H1 (cell line): ENCODE results near the gene DYNLT3. TPM values are rescaled to one million over a fixed set of nuclear protein-coding genes. Genes with fewer than 3 reads are reported as not detected.

Experiments used
- CTCF ChIA-PET: fragments of 300-600 bp; sonication (Branson Sonifier 250); formaldehyde crosslinking; loops from one replicate; lab custom pipeline; 2021; ENCODE audit not compliant: partially characterized antibody; lab: Charles Lee
- POLR2A ChIA-PET: fragments of 300-600 bp; sonication (Branson Sonifier 250); formaldehyde crosslinking; loops from one replicate; lab custom pipeline; 2021; ENCODE audit warnings: inconsistent platforms; ENCODE audit not compliant: partially characterized antibody; lab: Charles Lee
- DNase-seq, 2 experiments: peaks; one replicate each; pipeline versions ENCODE4 v3.0.0 to v3.0.0-alpha.2; 2010 to 2022; ENCODE audit warnings: low spot score in 2 of 2, low read depth in 1 of 2, mixed read lengths in 1 of 2
- FAIRE-seq: peaks from 2 replicates; lab custom pipeline; 2011; peaks lifted over from hg19 to GRCh38; lab: Jason Lieb, UNC
- H2AFZ ChIP-seq: 2 replicates; pipeline ENCODE4 v1.8.1; 2012; ENCODE audit warnings: low read length, inconsistent platforms
- H2AK5ac ChIP-seq: 2 replicates; pipeline ENCODE4 v1.6.1; 2013; ENCODE audit warnings: low read depth, low read length
- H2BK120ac ChIP-seq: replicated peaks from 2 replicates; pipeline ENCODE3; 2013; ENCODE audit warnings: low read depth, low read length, inconsistent platforms
- H2BK12ac ChIP-seq: 2 replicates; pipeline ENCODE4 v1.6.1; 2013; ENCODE audit warnings: low read depth, low read length
- H2BK15ac ChIP-seq: 2 replicates; pipeline ENCODE4 v1.6.1; 2013; ENCODE audit warnings: low read length
- H2BK20ac ChIP-seq: 2 replicates; pipeline ENCODE4 v1.6.1; 2013; ENCODE audit warnings: low read length
- H2BK5ac ChIP-seq: 2 replicates; pipeline ENCODE4 v1.6.1; 2013; ENCODE audit warnings: low read depth, low read length
- H3K14ac ChIP-seq: 2 replicates; pipeline ENCODE4 v1.6.1; 2013; ENCODE audit warnings: inconsistent platforms; ENCODE audit not compliant: insufficient read length
- H3K18ac ChIP-seq: 2 replicates; pipeline ENCODE4 v1.6.1; 2013; ENCODE audit warnings: low read length; ENCODE audit errors: extremely low read depth
- H3K23ac ChIP-seq: 2 replicates; pipeline ENCODE4 v1.6.1; 2013; ENCODE audit warnings: inconsistent platforms; ENCODE audit not compliant: insufficient read length
- H3K23me2 ChIP-seq: 2 replicates; pipeline ENCODE4 v1.6.1; 2013; ENCODE audit warnings: low read depth, low read length
- H3K27ac ChIP-seq: 2 replicates; pipeline ENCODE4 v1.6.1; 2011; ENCODE audit warnings: low read depth, low read length, inconsistent platforms
- H3K27me3 ChIP-seq, 4 experiments: replicated peaks in 1 of 4; 1 replicate in 1 of 4; 2 replicates in 3 of 4; pipeline versions ENCODE4 v1.6.1 to v1.8.1; 2011 to 2013; ENCODE audit warnings: low read length in 3 of 4, mild to moderate bottlenecking in 3 of 4, inconsistent platforms in 2 of 4, mixed read lengths in 2 of 4, moderate library complexity in 1 of 4; ENCODE audit not compliant: control insufficient read depth in 3 of 4, insufficient read depth in 3 of 4; ENCODE audit errors: extremely low read depth in 1 of 4
- H3K36me3 ChIP-seq, 4 experiments: 2 replicates each; pipeline versions ENCODE4 v1.6.1 to v1.8.1; 2011 to 2013; ENCODE audit warnings: mild to moderate bottlenecking in 4 of 4, low read length in 3 of 4, moderate library complexity in 2 of 4, control low read depth in 1 of 4, inconsistent platforms in 1 of 4; ENCODE audit not compliant: insufficient read depth in 4 of 4, control insufficient read depth in 2 of 4
- H3K4ac ChIP-seq: replicated peaks from 2 replicates; pipeline ENCODE3; 2013; ENCODE audit warnings: low read length, low read depth, mixed read lengths, inconsistent platforms; ENCODE audit not compliant: insufficient read length
- H3K4me1 ChIP-seq, 4 experiments: replicated peaks in 1 of 4; 1 replicate in 1 of 4; 2 replicates in 3 of 4; pipeline versions ENCODE4 v1.6.1 to v1.8.1; 2011 to 2013; ENCODE audit warnings: low read length in 3 of 4, inconsistent platforms in 2 of 4, mixed read lengths in 1 of 4; ENCODE audit not compliant: insufficient read depth in 4 of 4, control insufficient read depth in 3 of 4
- H3K4me2 ChIP-seq, 2 experiments: 2 replicates each; pipeline versions ENCODE4 v1.6.1 to v1.8.1; 2011 to 2013; ENCODE audit warnings: low read depth in 2 of 2, low read length in 2 of 2, control low read depth in 1 of 2, inconsistent platforms in 1 of 2, mild to moderate bottlenecking in 1 of 2; ENCODE audit not compliant: insufficient read depth in 1 of 2
- H3K4me3 ChIP-seq, 4 experiments: fragments of 200-600, 300-600 bp in 1 of 4; sonication (generic), shearing (Covaris generic), sonication (Bioruptor Twin) in 1 of 4; 2 replicates each; pipeline versions ENCODE4 v1.5.1 to v1.8.1; 2011 to 2016; ENCODE audit warnings: low read length in 4 of 4, low read depth in 3 of 4, control low read depth in 2 of 4, inconsistent platforms in 2 of 4, mild to moderate bottlenecking in 2 of 4, mixed read lengths in 1 of 4, moderate library complexity in 1 of 4; ENCODE audit not compliant: insufficient read depth in 2 of 4; ENCODE audit errors: extremely low read depth in 1 of 4
- H3K56ac ChIP-seq: replicated peaks from 2 replicates; pipeline ENCODE3; 2013; ENCODE audit warnings: low read depth, mild to moderate bottlenecking, mixed read lengths, low read length, inconsistent platforms; ENCODE audit not compliant: insufficient read length
- H3K79me1 ChIP-seq: 2 replicates; pipeline ENCODE4 v1.6.1; 2013; ENCODE audit warnings: low read depth, low read length, control low read depth
- H3K79me2 ChIP-seq, 2 experiments: 2 replicates each; pipeline versions ENCODE4 v1.6.1 to v1.8.1; 2012 to 2013; ENCODE audit warnings: low read length in 2 of 2, mild to moderate bottlenecking in 2 of 2, inconsistent platforms in 1 of 2; ENCODE audit not compliant: insufficient read depth in 2 of 2, control insufficient read depth in 1 of 2
- H3K9ac ChIP-seq, 4 experiments: replicated peaks in 1 of 4; 1 replicate in 1 of 4; 2 replicates in 3 of 4; pipeline versions ENCODE4 v1.6.1 to v1.8.1; 2011 to 2013; ENCODE audit warnings: low read depth in 3 of 4, low read length in 3 of 4, control low read depth in 2 of 4, mild to moderate bottlenecking in 2 of 4, moderate library complexity in 2 of 4, inconsistent platforms in 1 of 4; ENCODE audit errors: extremely low read depth in 1 of 4
- H3K9me3 ChIP-seq, 2 experiments: 2 replicates each; pipeline versions ENCODE4 v1.6.1 to v1.8.1; 2012 to 2013; ENCODE audit warnings: mild to moderate bottlenecking in 2 of 2, moderate library complexity in 2 of 2, control low read depth in 1 of 2, inconsistent platforms in 1 of 2, low read depth in 1 of 2, low read length in 1 of 2, mixed read lengths in 1 of 2; ENCODE audit not compliant: insufficient read depth in 2 of 2
- H4K20me1 ChIP-seq, 2 experiments: replicated peaks in 1 of 2; 2 replicates each; pipeline versions ENCODE3 to v1.8.1; 2011 to 2013; ENCODE audit warnings: inconsistent platforms in 2 of 2, low read length in 2 of 2, mild to moderate bottlenecking in 1 of 2; ENCODE audit not compliant: insufficient read depth in 2 of 2, control insufficient read depth in 1 of 2
- H4K5ac ChIP-seq: 2 replicates; pipeline ENCODE4 v1.6.1; 2013; ENCODE audit warnings: low read length, low read depth, mixed read lengths, inconsistent platforms; ENCODE audit not compliant: insufficient read length
- H4K8ac ChIP-seq: 2 replicates; pipeline ENCODE4 v1.8.0; 2013; ENCODE audit warnings: mild to moderate bottlenecking, moderate library complexity, low read length, inconsistent platforms; ENCODE audit not compliant: insufficient read depth; ENCODE audit errors: extremely low read depth
- H4K91ac ChIP-seq: replicated peaks from 2 replicates; pipeline ENCODE3; 2013; ENCODE audit warnings: low read length, mixed read lengths, inconsistent platforms; ENCODE audit not compliant: insufficient read length
- CBX8 ChIP-seq: fragments of 300-800, 300-1000 bp; sonication (generic); IDR thresholded peaks from 2 replicates; pipeline ENCODE4 v1.7.1; 2016; ENCODE audit warnings: low read depth, low read length, borderline replicate concordance
- RAD21 ChIP-seq, 2 experiments: IDR thresholded peaks in 1 of 2; conservative IDR thresholded peaks in 1 of 2; 2 replicates each; pipeline ENCODE4 v1.6.1; 2011; ENCODE audit warnings: low read depth in 2 of 2, low read length in 2 of 2, improper control_type of control experiment in 1 of 2, inconsistent platforms in 1 of 2, mild to moderate bottlenecking in 1 of 2, moderate library complexity in 1 of 2
- WGBS, 2 experiments: shearing (Covaris generic) in 1 of 2; methylation state at CpG; one replicate each; pipeline versions ENCODE4 v1.1.6 to v1.1.7; 2013 to 2015; ENCODE audit warnings: low lambda C conversion rate in 2 of 2, mixed read lengths in 2 of 2, inconsistent platforms in 1 of 2, low coverage in 1 of 2, missing lambda C conversion rate in 1 of 2; ENCODE audit not compliant: insufficient replicate concordance in 2 of 2, insufficient coverage in 1 of 2, insufficient read length in 1 of 2; ENCODE audit errors: extremely low coverage in 1 of 2, missing lambda C conversion rate in 1 of 2; 5-methylcytosine and 5-hydroxymethylcytosine counted together
- polyA plus RNA-seq, 7 experiments: library from polyadenylated mRNA; depleted of rRNA in 3 of 7; stranded (reverse) in 5 of 7; unstranded in 2 of 7; fragments of >200 nt in 5 of 7; fragments of 200-250 nt in 2 of 7; gene quantifications; 1 replicate in 5 of 7; 2 replicates in 1 of 7; 4 replicates in 1 of 7; pipeline versions ENCODE4 v1.2.1 to v1.2.3, GENCODE V29; 2011 to 2013; ENCODE audit warnings: missing spikeins in 2 of 7, mixed read lengths in 2 of 7
- total RNA-seq: library from RNA; stranded (reverse); fragmentation: NEBNext Ultra II Directional; extraction: Animal tissue kit (Norgen Biotek cat#: 25700); gene quantifications from 2 replicates; pipeline ENCODE4 v1.2.1, GENCODE V29; 2021
- TF ChIP-seq, protein P1 (sequence below), 3 experiments: IDR thresholded peaks; 1 replicate in 2 of 3; 2 replicates in 1 of 3; pipeline versions ENCODE4 v1.5.1 to v1.6.1; 2011; ENCODE audit warnings: low read length in 3 of 3, mild to moderate bottlenecking in 3 of 3, inconsistent platforms in 2 of 3, low read depth in 1 of 3, moderate library complexity in 1 of 3; ENCODE audit not compliant: insufficient read depth in 1 of 3; ENCODE audit errors: control extremely low read depth in 1 of 3

DYNLT3 gene
- total and polyA plus RNA-seq, 2 of the 8 experiments (the other 6 are each of a cell fraction or from before 2014, with no cell fraction given), result 2.3 to 3.5 TPM

DNA sequence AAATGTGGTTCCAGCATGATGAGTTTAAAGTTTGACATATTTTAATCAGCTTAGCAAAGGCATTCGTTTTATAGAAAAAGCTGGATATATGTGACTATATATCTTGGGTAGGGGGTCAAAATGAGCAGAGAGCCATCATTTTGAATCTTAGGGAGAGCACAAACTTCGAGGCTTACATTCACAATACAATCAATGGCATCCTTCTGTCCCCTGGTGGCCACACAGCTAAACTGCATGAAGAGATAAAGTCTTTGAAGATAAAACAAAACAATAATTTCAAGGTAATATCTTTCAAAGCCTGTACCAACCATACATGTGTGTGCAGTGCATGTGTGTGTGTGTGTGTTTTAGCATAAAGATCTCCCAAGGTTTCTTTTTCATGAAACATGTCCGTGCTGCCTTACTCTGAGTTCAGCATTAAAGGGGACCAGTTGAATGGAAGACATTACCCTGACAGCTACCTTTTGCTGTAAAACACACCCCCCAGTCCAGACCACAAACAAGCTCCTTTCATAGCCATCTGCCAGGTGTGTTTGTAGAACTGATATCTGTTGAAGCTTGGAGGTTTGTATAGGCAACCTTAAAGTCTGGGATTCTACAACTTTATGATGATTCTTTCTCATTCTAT lies 22.0 kb downstream of the DYNLT3 start:
- no peaks in the 10 kb centered on the region for H3K9me3 ChIP-seq
- H2BK15ac ChIP-seq, result no peak overlapping the region
- no peaks in the 10 kb centered on the region for H3K79me2 ChIP-seq
- no peak overlapping the region for H2BK20ac ChIP-seq
- ChIA-PET POLR2A (no interaction called here), CTCF (interaction anchor here (0.7 to 5.9 kb wide), 30 partner anchors 9 to 523 kb away, joined by 3 to 60 read pairs (median 4); no protein-coding TSS in a partner anchor)
- H3K27ac ChIP-seq, result no peak overlapping the region
- peak in 1 of 2 experiments; percentile 44 for DNase-seq
- no peaks in the 10 kb centered on the region for H4K20me1 ChIP-seq
- no peak overlapping the region for H3K14ac ChIP-seq
- no peak overlapping the region for H4K91ac ChIP-seq
- no peaks in the 10 kb centered on the region for H3K79me1 ChIP-seq
- no peaks in the 10 kb centered on the region for H3K27me3 ChIP-seq
- H4K5ac ChIP-seq, result no peak overlapping the region
- no peak overlapping the region for H2AFZ ChIP-seq
- no peak overlapping the region for H3K56ac ChIP-seq
- FAIRE-seq, result peak; percentile 69
- no peak overlapping the region for H2BK120ac ChIP-seq
- WGBS, 2 experiments, result 24% methylated on average over 3 of the region's 3 CpGs; no CpG with 5 or more reads in 1 of the 2 experiments
- no peak for TF ChIP-seq CBX8
- TF ChIP-seq, protein P1, sequence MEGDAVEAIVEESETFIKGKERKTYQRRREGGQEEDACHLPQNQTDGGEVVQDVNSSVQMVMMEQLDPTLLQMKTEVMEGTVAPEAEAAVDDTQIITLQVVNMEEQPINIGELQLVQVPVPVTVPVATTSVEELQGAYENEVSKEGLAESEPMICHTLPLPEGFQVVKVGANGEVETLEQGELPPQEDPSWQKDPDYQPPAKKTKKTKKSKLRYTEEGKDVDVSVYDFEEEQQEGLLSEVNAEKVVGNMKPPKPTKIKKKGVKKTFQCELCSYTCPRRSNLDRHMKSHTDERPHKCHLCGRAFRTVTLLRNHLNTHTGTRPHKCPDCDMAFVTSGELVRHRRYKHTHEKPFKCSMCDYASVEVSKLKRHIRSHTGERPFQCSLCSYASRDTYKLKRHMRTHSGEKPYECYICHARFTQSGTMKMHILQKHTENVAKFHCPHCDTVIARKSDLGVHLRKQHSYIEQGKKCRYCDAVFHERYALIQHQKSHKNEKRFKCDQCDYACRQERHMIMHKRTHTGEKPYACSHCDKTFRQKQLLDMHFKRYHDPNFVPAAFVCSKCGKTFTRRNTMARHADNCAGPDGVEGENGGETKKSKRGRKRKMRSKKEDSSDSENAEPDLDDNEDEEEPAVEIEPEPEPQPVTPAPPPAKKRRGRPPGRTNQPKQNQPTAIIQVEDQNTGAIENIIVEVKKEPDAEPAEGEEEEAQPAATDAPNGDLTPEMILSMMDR (IDR thresholded peaks at IDR 0.05; ENCODE audit: control extremely low read depth in 1 of 3, insufficient read depth in 1 of 3, low read depth in 1 of 3, low read length in 3 of 3), result peak in 2 of 3 experiments; percentile 56 to 70; a peak in 3 of 4 replicates
- TF ChIP-seq RAD21 (IDR thresholded peaks at IDR 0.05 in 1 of 2, conservative IDR thresholded peaks at IDR 0.05 in 1 of 2; ENCODE audit: low read depth in 2 of 2, low read length in 2 of 2), result peak; percentile 81 to 83
- H3K23ac ChIP-seq, result no peak overlapping the region
- H4K8ac ChIP-seq, result no peak overlapping the region
- H2AK5ac ChIP-seq, result no peak overlapping the region
- no peak overlapping the region for H3K4me3 ChIP-seq
- no peak overlapping the region for H2BK12ac ChIP-seq
- H3K9ac ChIP-seq, result no peak overlapping the region
- H3K36me3 ChIP-seq, result no peaks in the 10 kb centered on the region
- no peak overlapping the region for H3K4me2 ChIP-seq
- no peak overlapping the region for H3K18ac ChIP-seq
- no peaks in the 10 kb centered on the region for H3K23me2 ChIP-seq
- H3K4ac ChIP-seq, result no peak overlapping the region
- no peaks in the 10 kb centered on the region for H3K4me1 ChIP-seq
- no peak overlapping the region for H2BK5ac ChIP-seq
